NCI-H1436 treated with DMSO at 0.1 percent for 48 hours (cell line): ENCODE results near the gene SIN3A.
"Not testable (repeated sequence)": the region's sequence is repeated elsewhere in the genome, so short reads cannot be mapped to it uniquely, and the experiment has no call there.

ENCODE experiments used
- DNase-seq: peaks from one replicate; lab custom pipeline; 2025; lab: John Stamatoyannopoulos, UW

The SIN3A gene

GRCh38 chr15:75333654-75334419 lies 117.7 kb downstream of the SIN3A start:
- DNase-seq, result not testable (repeated sequence)

- not testable (repeated sequence) for DNase-seq
Observed at GRCh38 chr15:75332093-75332492, 119.4 kb downstream of the SIN3A start.

GRCh38 chr15:75329571-75329970 lies 121.9 kb downstream of the SIN3A start:
- DNase-seq, result no peak

- DNase-seq, result no peak
Observed at GRCh38 chr15:75328493-75329314, 122.8 kb downstream of the SIN3A start.

- DNase-seq, result no peak
Observed at GRCh38 chr15:75327491-75327890, 124.0 kb downstream of the SIN3A start.

GRCh38 chr15:75327005-75327404 lies 124.5 kb downstream of the SIN3A start:
- DNase-seq, result no peak

- DNase-seq, result no peak
Observed at GRCh38 chr15:75325922-75326321, 125.6 kb downstream of the SIN3A start.

GRCh38 chr15:75321711-75322110 lies 129.8 kb downstream of the SIN3A start:
- no peak for DNase-seq
